HEK293T (cell line): ENCODE results near the gene UBE3B.

Source experiments
- CTBP1 ChIP-seq: fragments of 450-650 bp; IDR thresholded peaks from 2 replicates; pipeline ENCODE4 v1.6.1; 2016; ENCODE audit warnings: borderline replicate concordance
- ELF4 ChIP-seq: fragments of 450-650 bp; IDR thresholded peaks from 2 replicates; pipeline ENCODE4 v1.6.1; 2017; ENCODE audit warnings: antibody characterized with exemption
- FOXA1 ChIP-seq: fragments of 450-650 bp; IDR thresholded peaks from 2 replicates; pipeline ENCODE4 v1.6.1; 2016; ENCODE audit warnings: mild to moderate bottlenecking
- FOXM1 ChIP-seq: fragments of 450-650 bp; IDR thresholded peaks from 2 replicates; pipeline ENCODE4 v1.6.1; 2017; ENCODE audit warnings: mild to moderate bottlenecking, borderline replicate concordance
- HDGF ChIP-seq: fragments of 450-650 bp; IDR thresholded peaks from 2 replicates; pipeline ENCODE4 v1.6.1; 2017; ENCODE audit warnings: antibody characterized with exemption, borderline replicate concordance
- NFRKB ChIP-seq: fragments of 450-650 bp; IDR thresholded peaks from 2 replicates; pipeline ENCODE4 v1.6.1; 2016; ENCODE audit warnings: mild to moderate bottlenecking, moderate library complexity
- SP1 ChIP-seq: fragments of 450-650 bp; IDR thresholded peaks from 2 replicates; pipeline ENCODE4 v1.6.1; 2017
- ZNF384 ChIP-seq: fragments of 450-650 bp; IDR thresholded peaks from 2 replicates; pipeline ENCODE4 v1.6.1; 2016

DNA sequence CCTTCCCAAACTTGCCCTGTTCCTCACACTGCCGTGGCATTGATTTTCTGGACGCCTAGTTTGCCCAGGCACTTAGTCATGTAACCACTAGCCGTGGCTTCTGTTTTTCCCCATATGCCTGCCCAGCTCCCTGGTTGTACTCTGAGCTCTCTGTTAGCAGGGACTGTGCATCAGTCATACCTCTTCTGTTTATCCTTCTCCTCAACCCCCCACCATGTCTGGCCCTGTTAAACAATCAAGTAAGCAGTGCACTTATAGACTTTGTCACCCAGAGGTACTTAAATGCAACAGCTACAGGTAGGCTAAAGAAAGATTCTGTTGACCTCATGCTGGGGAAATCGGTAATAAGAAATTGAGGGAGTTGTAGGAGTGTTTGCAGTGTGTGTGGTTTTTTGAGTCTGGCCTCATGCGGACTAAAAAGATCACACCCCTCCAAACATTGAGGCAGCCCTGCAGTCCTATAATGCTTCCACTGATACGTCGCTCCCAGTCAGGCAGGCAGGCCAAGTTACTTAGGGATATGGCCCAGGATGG lies 17.0 kb downstream of the UBE3B start:
- no peak for TF ChIP-seq FOXA1
- TF ChIP-seq FOXM1, result no peak
- no peak for TF ChIP-seq CTBP1
- no peak for TF ChIP-seq SP1
- TF ChIP-seq HDGF, result no peak
- no peak for TF ChIP-seq NFRKB
- TF ChIP-seq ZNF384, result no peak
- no peak for TF ChIP-seq ELF4
